ENCODE data around the gene MTFR1L. TPM values are rescaled to one million over a fixed set of nuclear protein-coding genes. Genes with fewer than 3 reads are reported as not detected.
A peak's percentile ranks its signal among the peaks of the same experiment; 100 is the strongest.

The MTFR1L gene
- total and polyA plus RNA-seq, 9 of the 15 experiments (the other 6 are each of a cell fraction or from before 2014, with no cell fraction given), result 41.4 to 98.5 (median 53.7) TPM

DNA sequence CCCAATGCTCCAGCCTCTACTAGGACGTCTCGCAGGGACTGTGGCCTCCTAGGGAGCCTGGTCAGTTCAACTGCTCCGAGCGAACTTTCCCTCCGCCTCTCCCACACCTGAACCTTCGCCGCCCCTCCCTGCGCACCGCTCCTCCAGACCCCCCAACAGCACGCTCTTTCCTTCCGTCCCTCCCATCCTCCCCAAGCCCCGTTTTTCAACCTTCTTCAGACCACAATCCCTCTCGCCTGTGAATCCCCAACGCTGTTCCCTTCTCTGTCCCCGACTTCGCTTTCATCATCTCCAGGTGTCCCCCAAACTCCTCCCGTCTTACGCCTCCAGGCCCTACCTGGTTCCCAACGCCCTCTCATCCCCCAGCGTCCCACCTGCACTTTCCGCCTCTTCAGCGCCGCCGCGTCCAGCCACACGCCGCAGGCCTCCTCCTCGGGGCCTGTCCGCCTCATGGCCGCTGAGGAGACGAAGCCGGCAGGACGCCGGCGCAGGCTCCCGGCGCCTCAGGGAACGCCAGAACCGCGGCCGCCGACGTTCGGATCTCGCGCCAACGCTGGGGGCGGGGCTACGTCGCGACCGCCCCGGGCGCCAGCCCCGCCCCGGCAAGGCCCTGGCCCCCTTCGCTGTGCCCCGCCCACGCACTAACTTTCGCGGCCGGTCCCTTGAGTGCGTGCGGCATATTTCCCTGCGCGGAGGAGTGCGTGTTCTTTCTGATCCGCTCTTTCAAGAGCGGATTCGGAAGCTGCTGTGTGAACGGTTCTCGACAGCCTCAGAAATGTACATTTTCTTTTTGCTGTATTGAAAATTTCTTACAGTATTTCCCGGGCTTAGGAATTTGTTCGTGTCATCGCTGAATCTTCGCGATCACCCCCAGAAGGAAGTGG, 39.4 kb downstream of the MTFR1L start, which contains the start of gene AUNIP (continued):
- TF ChIP-seq PKNOX1 (IDR thresholded peaks at IDR 0.05), result peak; percentile 45; the same call in 1 of the 2 replicates
- peak; percentile 56; the same call in 1 of the 2 replicates for TF ChIP-seq PRMT5 (CRISPR knock-in tag; IDR thresholded peaks at IDR 0.05)
- TF ChIP-seq MYC (IDR thresholded peaks at IDR 0.05; ENCODE audit: low read depth, low read length), result peak; percentile 96
- TF ChIP-seq MYC (CRISPR knock-in tag; IDR thresholded peaks at IDR 0.05; ENCODE audit: borderline replicate concordance, low read depth), result peak; percentile 85; the same call in 1 of the 2 replicates
- peak; percentile 49; the same call in 1 of the 2 replicates for TF ChIP-seq TEAD4 (IDR thresholded peaks at IDR 0.05; ENCODE audit: low read length)
- TF ChIP-seq TEAD4 (CRISPR knock-in tag; IDR thresholded peaks at IDR 0.05; ENCODE audit: borderline replicate concordance), result 0 out of 2 replicates have a peak, but pooled peaks have one; percentile 64
- TF ChIP-seq PURB (CRISPR knock-in tag; IDR thresholded peaks at IDR 0.05; ENCODE audit: low read depth), result no peak
- TF ChIP-seq, protein P1, sequence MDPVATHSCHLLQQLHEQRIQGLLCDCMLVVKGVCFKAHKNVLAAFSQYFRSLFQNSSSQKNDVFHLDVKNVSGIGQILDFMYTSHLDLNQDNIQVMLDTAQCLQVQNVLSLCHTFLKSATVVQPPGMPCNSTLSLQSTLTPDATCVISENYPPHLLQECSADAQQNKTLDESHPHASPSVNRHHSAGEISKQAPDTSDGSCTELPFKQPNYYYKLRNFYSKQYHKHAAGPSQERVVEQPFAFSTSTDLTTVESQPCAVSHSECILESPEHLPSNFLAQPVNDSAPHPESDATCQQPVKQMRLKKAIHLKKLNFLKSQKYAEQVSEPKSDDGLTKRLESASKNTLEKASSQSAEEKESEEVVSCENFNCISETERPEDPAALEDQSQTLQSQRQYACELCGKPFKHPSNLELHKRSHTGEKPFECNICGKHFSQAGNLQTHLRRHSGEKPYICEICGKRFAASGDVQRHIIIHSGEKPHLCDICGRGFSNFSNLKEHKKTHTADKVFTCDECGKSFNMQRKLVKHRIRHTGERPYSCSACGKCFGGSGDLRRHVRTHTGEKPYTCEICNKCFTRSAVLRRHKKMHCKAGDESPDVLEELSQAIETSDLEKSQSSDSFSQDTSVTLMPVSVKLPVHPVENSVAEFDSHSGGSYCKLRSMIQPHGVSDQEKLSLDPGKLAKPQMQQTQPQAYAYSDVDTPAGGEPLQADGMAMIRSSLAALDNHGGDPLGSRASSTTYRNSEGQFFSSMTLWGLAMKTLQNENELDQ (CRISPR knock-in tag; IDR thresholded peaks at IDR 0.05; ENCODE audit: borderline replicate concordance), result 0 out of 2 replicates have a peak, but pooled peaks have one; percentile 78
- TF ChIP-seq ELF1 (tag; IDR thresholded peaks at IDR 0.05), result peak; percentile 54; the same call in 1 of the 2 replicates
- TF ChIP-seq, protein P2, sequence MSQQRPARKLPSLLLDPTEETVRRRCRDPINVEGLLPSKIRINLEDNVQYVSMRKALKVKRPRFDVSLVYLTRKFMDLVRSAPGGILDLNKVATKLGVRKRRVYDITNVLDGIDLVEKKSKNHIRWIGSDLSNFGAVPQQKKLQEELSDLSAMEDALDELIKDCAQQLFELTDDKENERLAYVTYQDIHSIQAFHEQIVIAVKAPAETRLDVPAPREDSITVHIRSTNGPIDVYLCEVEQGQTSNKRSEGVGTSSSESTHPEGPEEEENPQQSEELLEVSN (IDR thresholded peaks at IDR 0.05; ENCODE audit: borderline replicate concordance in 1 of 2, extremely low read depth in 1 of 2, insufficient read depth in 1 of 2, insufficient read length in 1 of 2, low read depth in 1 of 2, low read length in 1 of 2, poor library complexity in 1 of 2, severe bottlenecking in 1 of 2), result peak; percentile 76 to 96
- peak; percentile 56 for TF ChIP-seq MEIS2 (IDR thresholded peaks at IDR 0.05; ENCODE audit: partially characterized antibody)
- TF ChIP-seq BCLAF1 (IDR thresholded peaks at IDR 0.05; ENCODE audit: borderline replicate concordance in 1 of 2, control insufficient read depth in 1 of 2, low read depth in 2 of 2, low read length in 1 of 2), result 0 out of 4 replicates have a peak, but pooled peaks of 1 of the 2 experiments have one; percentile 47
- TF ChIP-seq SMAD2 (IDR thresholded peaks at IDR 0.05; ENCODE audit: low read depth, low read length), result no peak
- TF ChIP-seq POLR2H (tag; IDR thresholded peaks at IDR 0.05; ENCODE audit: low read depth), result peak; percentile 97
- 0 out of 2 replicates have a peak, but pooled peaks have one; percentile 29 for TF ChIP-seq ZNF561 (CRISPR knock-in tag; conservative IDR thresholded peaks at IDR 0.05)
- TF ChIP-seq FOXM1 (IDR thresholded peaks at IDR 0.05; ENCODE audit: low read depth), result peak; percentile 15
- peak; percentile 62; the same call in 1 of the 2 replicates for TF ChIP-seq FOXM1 (CRISPR knock-in tag; IDR thresholded peaks at IDR 0.05; ENCODE audit: low read depth)
